T-helper 2 cell (primary cell): ENCODE data around the gene DHRS7C.

Experiments
- DNase-seq, 5 experiments: peaks; one replicate each; pipeline versions ENCODE4 v3.0.0 to v3.0.0-alpha.2; 2012 to 2022

DHRS7C gene

GRCh38 chr17:9760266-9760665 is 31.1 kb downstream of the DHRS7C start:
- peak in 1 of 5 experiments; percentile 83 for DNase-seq

GRCh38 chr17:9755083-9755482 is 36.3 kb downstream of the DHRS7C start:
- no peak for DNase-seq

- no peak for DNase-seq
Observed at GRCh38 chr17:9750524-9750923, 40.9 kb downstream of the DHRS7C start.

GRCh38 chr17:9729735-9730420 is 61.5 kb downstream of the DHRS7C start:
- no peak for DNase-seq

- peak in 1 of 5 experiments; percentile 59 for DNase-seq
Observed at GRCh38 chr17:9729034-9729650, 62.2 kb downstream of the DHRS7C start.

GRCh38 chr17:9728564-9728963 is 62.8 kb downstream of the DHRS7C start:
- no peak for DNase-seq

- no peak for DNase-seq
Observed at GRCh38 chr17:9728005-9728404, 63.4 kb downstream of the DHRS7C start.

- DNase-seq: no peak
Observed at GRCh38 chr17:9726291-9726690, 65.1 kb downstream of the DHRS7C start.

GRCh38 chr17:9725575-9725974 is 65.8 kb downstream of the DHRS7C start:
- no peak for DNase-seq
